PC-3 (cell line): ENCODE results near the gene ARHGEF25. TPM values are rescaled to one million over a fixed set of nuclear protein-coding genes. Genes with fewer than 3 reads are reported as not detected.
A peak's percentile ranks its signal among the peaks of the same experiment; 100 is the strongest.

ENCODE experiments used
- ATAC-seq: fragments of 200-7000 bp; cut with Tn5 transposase; 2 replicates; pipeline ENCODE4 v1.9.1; 2020; ENCODE audit warnings: mild to moderate bottlenecking, moderate library complexity
- BruUV-seq: library from RNA; stranded (reverse); fragments of 400-500 nt; replicated peaks from 2 replicates; lab custom pipeline; 2021; lab: Mats Ljungman, UMichigan
- CTCF ChIA-PET: fragments of 300-600 bp; sonication (Branson Sonifier 250); formaldehyde crosslinking; loops from one replicate; lab custom pipeline; 2022; ENCODE audit warnings: antibody characterized with exemption; lab: Charles Lee
- POLR2A ChIA-PET: fragments of 300-600 bp; sonication (Branson Sonifier 250); formaldehyde crosslinking; loops from one replicate; lab custom pipeline; 2022; ENCODE audit warnings: antibody characterized with exemption; ENCODE audit not compliant: unreplicated experiment; lab: Charles Lee
- DNase-seq: peaks from one replicate; pipeline ENCODE4 v3.0.0-alpha.2; 2015
- H2AFZ ChIP-seq: fragments of 300-600 bp; sonication (generic); 2 replicates; pipeline ENCODE4 v1.6.0; 2016; ENCODE audit warnings: antibody characterized with exemption, low read length
- H3F3A ChIP-seq: fragments of 300-600 bp; sonication (generic); one replicate; pipeline ENCODE4 v1.6.0; 2017; ENCODE audit warnings: antibody characterized with exemption, low read length, control low read depth, mild to moderate bottlenecking; ENCODE audit not compliant: unreplicated experiment
- H3K27ac ChIP-seq: fragments of 300-600 bp; sonication (generic); 2 replicates; pipeline ENCODE4 v1.5.1; 2016; ENCODE audit warnings: mild to moderate bottlenecking, low read length
- H3K27me3 ChIP-seq: fragments of 300-600 bp; sonication (generic); 2 replicates; pipeline ENCODE4 v1.6.1; 2016; ENCODE audit warnings: low read length, mixed read lengths
- H3K36me3 ChIP-seq: fragments of 300-600 bp; sonication (generic); 2 replicates; pipeline ENCODE4 v1.6.1; 2016; ENCODE audit warnings: low read depth, mixed run types, low read length, mixed read lengths
- H3K4me1 ChIP-seq: fragments of 300-600 bp; sonication (generic); 2 replicates; pipeline ENCODE4 v1.5.1; 2016; ENCODE audit warnings: low read length; ENCODE audit not compliant: insufficient read depth
- H3K4me2 ChIP-seq: fragments of 300-600 bp; sonication (generic); 2 replicates; pipeline ENCODE4 v1.6.0; 2016; ENCODE audit warnings: low read length
- H3K4me3 ChIP-seq: fragments of 300-600 bp; sonication (generic); 2 replicates; pipeline ENCODE4 v1.5.1; 2016; ENCODE audit warnings: mild to moderate bottlenecking, low read length, mixed read lengths
- H3K79me2 ChIP-seq: fragments of 300-600 bp; sonication (generic); 2 replicates; pipeline ENCODE4 v1.6.1; 2017; ENCODE audit warnings: low read length, mixed read lengths
- H3K9ac ChIP-seq: fragments of 300-600 bp; sonication (generic); 2 replicates; pipeline ENCODE4 v1.6.0; 2016; ENCODE audit warnings: mild to moderate bottlenecking, low read length
- H3K9me2 ChIP-seq: fragments of 300-600 bp; sonication (generic); replicated peaks from 2 replicates; pipeline ENCODE4 v1.6.1; 2016; ENCODE audit warnings: mixed run types, low read length, mixed read lengths
- H3K9me3 ChIP-seq: fragments of 300-600 bp; sonication (generic); 2 replicates; pipeline ENCODE4 v1.6.1; 2016; ENCODE audit warnings: low read length, mixed read lengths
- H4K20me1 ChIP-seq: fragments of 300-600 bp; sonication (generic); 2 replicates; pipeline ENCODE4 v1.6.1; 2016; ENCODE audit warnings: low read length, mixed read lengths
- CTCF ChIP-seq: fragments of 300-600 bp; sonication (generic); conservative IDR thresholded peaks from 2 replicates; pipeline ENCODE4 v1.5.1; 2017; ENCODE audit warnings: antibody characterized with exemption, low read depth, mild to moderate bottlenecking, low read length
- EZH2 ChIP-seq: fragments of 300-600 bp; sonication (generic); IDR thresholded peaks from one replicate; pipeline ENCODE4 v1.6.1; 2017; ENCODE audit warnings: antibody characterized with exemption, mild to moderate bottlenecking, low read length; ENCODE audit not compliant: unreplicated experiment
- EZH2phosphoT487 ChIP-seq: fragments of 300-600 bp; sonication (generic); IDR thresholded peaks from 2 replicates; pipeline ENCODE4 v1.6.1; 2018; ENCODE audit warnings: mild to moderate bottlenecking, antibody characterized with exemption, low read length, borderline replicate concordance
- intact Hi-C: fragments of 100-400 bp; cut with micrococcal nuclease; formaldehyde crosslinking; loops from 2 replicates; pipeline ENCODE4 v1.9.0; 2023
- total RNA-seq: library from RNA; depleted of rRNA; stranded (reverse); fragments of >200 nt; gene quantifications from 2 replicates; pipeline ENCODE4 v1.2.3, GENCODE V29; 2014

The ARHGEF25 gene
- total RNA-seq, 1 experiment from 2014 or later: 10.0 TPM

GRCh38 chr12:57630891-57631433 lies 19.7 kb downstream of the ARHGEF25 start:
- POLR2A ChIA-PET: interaction anchor here (0.5 kb wide), 1 partner anchor 591 kb away, joined by 4 read pairs; no protein-coding TSS in a partner anchor
- BruUV-seq: no TSS peak
- H3K27me3 ChIP-seq: no peaks in the 10 kb centered on the region

GRCh38 chr12:57631566-57632072 lies 20.4 kb downstream of the ARHGEF25 start:
- Histone ChIP-seq H3F3A (no peaks in the 10 kb centered on the region), H3K36me3 (no peaks in the 10 kb centered on the region; the same call in 1 of the 2 replicates), H3K9me3 (no peaks in the 10 kb centered on the region), H3K27me3 (no peaks in the 10 kb centered on the region), H4K20me1 (no peaks in the 10 kb centered on the region), H3K4me1 (peaks cover 17% of the 10 kb centered on the region), H3K9ac (0 out of 2 replicates have a peak overlapping the region, but pooled peaks have one; percentile 77), H3K4me2 (peak overlapping the region; percentile 99), H3K4me3 (peak overlapping the region; percentile 97), H2AFZ (peak overlapping the region; percentile 98; the same call in 1 of the 2 replicates), H3K27ac (no peak overlapping the region), H3K9me2 (no peaks in the 10 kb centered on the region), H3K79me2 (peaks cover 12% of the 10 kb centered on the region)
- intact Hi-C loops: no loop called here
- no peak for TF ChIP-seq EZH2phosphoT487
- BruUV-seq: no TSS peak
- ChIA-PET POLR2A (interaction anchor here (0.5 kb wide), 1 partner anchor 590 kb away, joined by 4 read pairs; no protein-coding TSS in a partner anchor), CTCF (interaction anchor here (0.6 kb wide), 1 partner anchor 23 kb away, joined by 4 read pairs; no protein-coding TSS in a partner anchor)
- DNase-seq (no peak), ATAC-seq (no peak)

More at GRCh38 chr12:57630891-57631433, 19.7 kb downstream of the ARHGEF25 start:
- TF ChIP-seq EZH2phosphoT487 (no peak), CTCF (no peak), EZH2 (no peak)
- DNase-seq (no peak), ATAC-seq (no peak)
- H4K20me1 ChIP-seq: no peaks in the 10 kb centered on the region
- no peaks in the 10 kb centered on the region; the same call in 1 of the 2 replicates for H3K36me3 ChIP-seq
- CTCF ChIA-PET: interaction anchor here (0.6 kb wide), 1 partner anchor 24 kb away, joined by 4 read pairs; no protein-coding TSS in a partner anchor
- H3K4me2 ChIP-seq: peak overlapping the region; percentile 99; the same call in 1 of the 2 replicates
- H2AFZ ChIP-seq: no peak overlapping the region
- no peaks in the 10 kb centered on the region for H3F3A ChIP-seq
- H3K79me2 ChIP-seq: peaks cover 12% of the 10 kb centered on the region
- H3K4me3 ChIP-seq: no peak overlapping the region; the same call in 1 of the 2 replicates
- no peak overlapping the region for H3K9ac ChIP-seq
- intact Hi-C loops: no loop called here
- no peaks in the 10 kb centered on the region for H3K9me2 ChIP-seq
- H3K4me1 ChIP-seq: peaks cover 17% of the 10 kb centered on the region
- no peaks in the 10 kb centered on the region for H3K9me3 ChIP-seq
- H3K27ac ChIP-seq: no peak overlapping the region

GRCh38 chr12:57632073-57632957 lies 21.1 kb downstream of the ARHGEF25 start:
- Histone ChIP-seq H3K36me3 (no peaks in the 10 kb centered on the region; the same call in 1 of the 2 replicates), H3K9me2 (no peaks in the 10 kb centered on the region), H3K79me2 (peaks cover 12% of the 10 kb centered on the region), H3K9ac (peak overlapping the region; percentile 77), H3K4me2 (peak overlapping the region; percentile 99), H3K4me1 (peaks cover 17% of the 10 kb centered on the region), H3K27ac (no peak overlapping the region), H3K4me3 (peak overlapping the region; percentile 97), H3K27me3 (no peaks in the 10 kb centered on the region), H4K20me1 (no peaks in the 10 kb centered on the region), H2AFZ (peak overlapping the region; percentile 98), H3F3A (no peaks in the 10 kb centered on the region), H3K9me3 (no peaks in the 10 kb centered on the region)
- CTCF ChIA-PET: interaction anchor here (1.0 kb wide), 1 partner anchor 49 kb away, joined by 6 read pairs; no protein-coding TSS in a partner anchor
- TF ChIP-seq CTCF: no peak
- TF ChIP-seq EZH2phosphoT487: no peak
- no peak for TF ChIP-seq EZH2
- peak; percentile 25 for DNase-seq
- peak; percentile 39 for ATAC-seq
- no TSS peak for BruUV-seq
- POLR2A ChIA-PET: no interaction called here
- intact Hi-C loops: no loop called here
